ENCODE data around the gene STKLD1. TPM values are rescaled to one million over a fixed set of nuclear protein-coding genes. Genes with fewer than 3 reads are reported as not detected.
A peak's percentile ranks its signal among the peaks of the same experiment; 100 is the strongest.

The STKLD1 gene
- total RNA-seq, 1 donor from 2014 or later: 0.27 TPM

DNA sequence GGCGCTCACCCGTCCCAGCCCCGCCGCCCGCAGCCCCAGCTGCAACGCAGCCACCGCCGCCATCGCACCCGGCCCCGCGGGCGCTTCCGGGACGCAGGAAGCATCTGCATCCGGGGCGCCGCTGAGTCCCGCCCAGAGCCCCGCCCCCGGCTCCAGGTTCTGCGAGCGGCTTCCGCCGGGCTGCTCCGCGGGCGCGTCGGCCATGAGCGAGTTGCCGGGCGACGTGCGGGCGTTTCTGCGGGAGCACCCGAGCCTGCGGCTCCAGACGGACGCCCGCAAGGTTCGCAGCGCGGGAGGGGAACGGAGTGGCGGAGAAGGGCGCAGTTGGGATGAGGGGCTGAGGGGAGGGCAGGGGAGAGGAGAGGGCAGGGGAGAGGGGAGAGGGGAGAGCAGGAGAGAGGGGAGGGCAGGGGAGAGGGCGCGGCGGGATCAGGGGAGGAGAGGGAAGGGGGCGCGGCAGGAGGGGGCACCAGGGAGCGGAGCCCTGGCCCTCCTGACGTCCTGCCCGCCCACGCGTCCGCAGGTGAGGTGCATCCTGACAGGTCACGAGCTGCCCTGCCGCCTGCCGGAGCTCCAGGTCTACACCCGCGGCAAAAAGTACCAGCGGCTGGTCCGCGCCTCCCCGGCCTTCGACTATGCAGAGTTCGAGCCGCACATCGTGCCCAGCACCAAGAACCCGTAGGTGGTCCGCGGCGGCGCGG lies 19.6 kb upstream of the STKLD1 start, which contains the start of the genes SURF1 and SURF2:
Gene SURF1 (minus strand): TSS at position 97 of the 701 bp plus-strand sequence. CDS start 34 bp downstream, at position 63.
Gene SURF2 (plus strand): TSS at position 160 of the 701 bp plus-strand sequence. CDS start 43 bp downstream, at position 203.
- ATAC-seq (peak; percentile 93), DNase-seq (ENCODE audit: missing footprints) (peak; percentile 96)
- intact Hi-C loops (cut with DNase I): loop anchor here (10.0 kb wide), 1 partner anchor 322 kb away; the partner anchor contains the start of gene GTF3C5

- ATAC-seq: no peak
- no peak for DNase-seq (ENCODE audit: missing footprints)
- intact Hi-C loops (cut with DNase I): loop anchor here (10.0 kb wide), 1 partner anchor 323 kb away; the partner anchor contains the start of gene GTF3C5
Measured at GRCh38 chr9:133357656-133358055, 18.5 kb upstream of the STKLD1 start.

- no peak for ATAC-seq
- peak; percentile 39 for DNase-seq (ENCODE audit: missing footprints)
- intact Hi-C loops (cut with DNase I): loop anchor here (10.0 kb wide), 1 partner anchor 325 kb away; the partner anchor contains the start of gene GTF3C5
Measured at GRCh38 chr9:133359399-133360175, 16.6 kb upstream of the STKLD1 start.

- intact Hi-C loops (cut with DNase I): no loop called here
- ATAC-seq (no peak), DNase-seq (ENCODE audit: missing footprints) (no peak)
Measured at GRCh38 chr9:133360400-133361393, 15.5 kb upstream of the STKLD1 start.

DNA sequence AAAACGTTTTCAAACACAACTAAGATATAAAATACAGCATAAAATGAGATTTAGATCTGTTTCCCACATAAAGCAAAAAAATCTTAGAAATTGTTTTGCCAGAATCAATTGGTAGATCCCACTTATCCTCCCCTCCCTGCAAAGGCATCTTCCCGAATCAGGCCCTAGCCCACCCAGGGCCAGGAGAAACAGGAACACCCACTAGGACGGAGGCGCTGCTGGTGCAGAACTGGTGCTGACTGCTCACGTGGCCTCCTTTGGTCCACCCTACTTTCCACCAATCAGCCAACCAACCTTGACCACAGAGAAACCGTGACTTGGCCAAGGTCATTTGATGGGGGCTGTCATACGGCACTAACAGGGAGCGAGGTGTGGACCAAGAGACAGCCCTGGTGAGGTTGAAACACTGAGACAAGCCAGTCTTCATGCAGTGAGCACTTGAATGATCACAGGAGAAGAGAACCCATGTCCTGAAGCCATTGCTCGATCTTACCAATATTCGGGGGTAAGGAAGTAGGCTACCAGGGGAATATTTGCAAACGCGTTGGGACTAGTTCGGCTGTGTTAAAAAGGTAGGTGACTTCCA lies 14.6 kb upstream of the STKLD1 start:
- DNase-seq (ENCODE audit: missing footprints): no peak
- intact Hi-C loops (cut with DNase I): no loop called here
- no peak for ATAC-seq

DNA sequence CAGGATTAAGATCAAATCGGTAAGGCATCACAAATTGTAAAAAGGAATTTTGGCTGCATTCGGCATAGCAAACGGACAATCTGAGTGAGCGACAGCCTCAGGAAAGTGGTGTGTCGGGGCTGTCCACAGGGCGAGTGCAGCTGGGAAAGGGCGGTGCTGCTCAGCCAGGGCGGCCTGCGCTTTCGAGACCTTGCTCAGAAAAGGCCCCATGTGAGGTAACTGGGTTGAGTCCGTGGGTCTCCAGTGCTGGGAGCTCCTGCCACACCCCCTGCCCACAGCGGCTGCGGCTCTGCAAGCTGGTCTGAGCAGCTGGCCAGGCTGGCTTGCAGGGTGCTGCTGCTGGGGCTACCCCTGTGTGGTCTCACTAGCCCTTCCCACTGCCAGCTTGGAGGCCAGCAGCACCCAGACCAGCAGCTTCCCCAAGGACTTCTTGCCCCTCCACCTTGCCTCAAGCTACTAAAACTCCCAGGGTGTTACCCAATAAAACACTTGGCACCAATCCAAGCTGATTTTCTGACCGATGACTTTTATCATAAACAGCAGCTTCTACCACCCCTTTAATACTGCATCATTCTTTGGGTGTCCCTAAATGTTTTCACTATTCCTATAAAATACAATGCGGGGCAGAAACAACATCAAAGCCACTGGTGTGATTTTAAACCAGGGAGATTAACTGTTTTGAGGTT lies 13.7 kb upstream of the STKLD1 start:
- intact Hi-C loops (cut with DNase I): no loop called here
- no peak for ATAC-seq
- DNase-seq (ENCODE audit: missing footprints): no peak

- ATAC-seq (no peak), DNase-seq (ENCODE audit: missing footprints) (no peak)
- intact Hi-C loops (cut with DNase I): no loop called here
Measured at GRCh38 chr9:133366435-133366834, 9.7 kb upstream of the STKLD1 start.

DNA sequence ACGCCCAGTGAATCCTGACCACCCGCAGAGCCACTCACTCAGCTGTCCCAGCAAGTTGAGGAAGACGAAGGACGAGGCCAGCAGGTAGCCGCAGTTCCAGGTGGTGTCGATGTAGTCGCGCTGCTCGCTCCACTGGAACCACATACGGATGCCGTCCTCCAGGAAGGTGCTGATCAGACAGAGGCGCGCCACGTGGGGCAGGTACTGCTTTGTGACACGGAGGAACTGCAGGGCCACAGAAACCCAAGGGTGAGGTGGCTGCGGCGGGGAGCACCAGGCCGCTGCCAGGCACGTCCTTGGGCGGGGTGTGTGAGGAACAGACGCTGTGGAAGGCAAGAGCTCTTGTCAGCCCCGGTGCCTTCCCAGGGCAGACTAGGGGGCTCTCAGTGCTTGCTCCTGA lies 8.9 kb upstream of the STKLD1 start:
- no peak for DNase-seq (ENCODE audit: missing footprints)
- ATAC-seq: no peak
- intact Hi-C loops (cut with DNase I): no loop called here

DNA sequence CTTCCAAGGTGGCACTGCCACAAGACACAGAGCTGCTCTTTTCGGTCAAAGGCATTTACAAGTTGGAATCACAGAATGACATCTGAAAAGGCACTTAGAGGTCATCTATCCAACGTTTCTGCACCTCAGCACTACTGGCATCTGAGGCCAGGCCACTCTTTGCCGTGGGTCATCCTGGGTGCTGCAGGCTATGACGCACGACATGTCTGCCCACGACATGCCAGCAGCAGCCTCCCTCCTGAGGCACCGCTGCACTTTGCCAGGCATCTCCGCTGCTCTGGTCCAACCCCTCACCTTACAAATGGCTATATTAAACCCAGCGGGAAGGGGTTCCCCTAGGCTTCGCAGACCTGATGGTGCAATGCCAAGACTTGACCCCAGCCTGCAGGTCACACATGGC lies 8.4 kb upstream of the STKLD1 start:
- intact Hi-C loops (cut with DNase I): no loop called here
- ATAC-seq (no peak), DNase-seq (ENCODE audit: missing footprints) (no peak)

- ATAC-seq (no peak), DNase-seq (ENCODE audit: missing footprints) (no peak)
- intact Hi-C loops (cut with DNase I): no loop called here
Measured at GRCh38 chr9:133368249-133368881, 7.8 kb upstream of the STKLD1 start.

- no peak for DNase-seq (ENCODE audit: missing footprints)
- no peak for ATAC-seq
- intact Hi-C loops (cut with DNase I): no loop called here
Measured at GRCh38 chr9:133369422-133369821, 6.7 kb upstream of the STKLD1 start.

DNA sequence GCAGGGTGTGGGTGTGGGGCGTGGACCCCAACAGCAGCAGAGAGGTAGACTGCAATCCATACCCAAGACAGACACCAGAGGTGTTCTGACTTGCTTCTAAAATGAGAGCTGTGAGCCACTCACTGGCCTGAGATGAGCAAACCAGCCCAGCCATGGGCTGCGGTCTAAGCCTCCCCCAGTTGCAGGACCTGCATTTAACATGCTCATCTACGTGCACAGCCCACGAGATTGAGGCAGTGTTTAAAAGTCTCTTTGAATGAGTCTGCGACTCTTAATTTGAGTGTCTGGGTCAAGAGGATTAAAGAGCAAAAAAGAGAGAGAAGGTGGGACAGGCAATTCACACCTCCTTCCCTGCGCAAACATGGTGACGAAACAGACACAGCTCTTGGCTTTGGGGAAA lies 6.2 kb upstream of the STKLD1 start:
- DNase-seq (ENCODE audit: missing footprints) (no peak), ATAC-seq (no peak)
- intact Hi-C loops (cut with DNase I): no loop called here

DNA sequence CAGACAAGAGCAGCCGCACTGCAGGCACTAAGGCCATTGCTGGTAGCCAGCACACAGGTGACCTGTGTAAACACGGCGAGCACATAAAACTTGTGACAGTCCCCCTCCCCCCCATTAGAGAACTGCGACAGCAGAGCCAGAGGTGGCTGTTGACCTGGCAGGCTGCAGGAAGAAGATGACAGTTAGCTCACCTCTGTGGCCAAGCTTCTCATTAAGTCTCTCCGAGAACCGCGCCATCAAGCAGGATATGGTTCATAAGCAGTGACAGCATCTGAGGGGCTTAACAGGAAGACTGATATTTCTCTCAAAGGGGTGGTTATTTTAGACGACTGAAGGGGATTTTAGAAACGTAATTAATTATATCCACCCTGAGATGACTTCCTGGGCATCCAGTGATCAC lies 5.5 kb upstream of the STKLD1 start:
- intact Hi-C loops (cut with DNase I): no loop called here
- ATAC-seq (no peak), DNase-seq (ENCODE audit: missing footprints) (no peak)

- intact Hi-C loops (cut with DNase I): no loop called here
- no peak for DNase-seq (ENCODE audit: missing footprints)
- no peak for ATAC-seq
Measured at GRCh38 chr9:133371261-133371711, 4.9 kb upstream of the STKLD1 start.

GRCh38 chr9:133372144-133372543 lies 4.0 kb upstream of the STKLD1 start:
- no peak for DNase-seq (ENCODE audit: missing footprints)
- no peak for ATAC-seq
- intact Hi-C loops (cut with DNase I): no loop called here

- ATAC-seq (no peak), DNase-seq (ENCODE audit: missing footprints) (no peak)
- intact Hi-C loops (cut with DNase I): loop anchor here (5.0 kb wide), 2 partner anchors 37 to 43 kb away; partner anchors contain the start of genes REXO4 and SURF6
Measured at GRCh38 chr9:133374612-133375115, 1.5 kb upstream of the STKLD1 start.
